ENCODE data around the gene BPIFB3. TPM values are rescaled to one million over a fixed set of nuclear protein-coding genes. Genes with fewer than 3 reads are reported as not detected.

The BPIFB3 gene, protein sequence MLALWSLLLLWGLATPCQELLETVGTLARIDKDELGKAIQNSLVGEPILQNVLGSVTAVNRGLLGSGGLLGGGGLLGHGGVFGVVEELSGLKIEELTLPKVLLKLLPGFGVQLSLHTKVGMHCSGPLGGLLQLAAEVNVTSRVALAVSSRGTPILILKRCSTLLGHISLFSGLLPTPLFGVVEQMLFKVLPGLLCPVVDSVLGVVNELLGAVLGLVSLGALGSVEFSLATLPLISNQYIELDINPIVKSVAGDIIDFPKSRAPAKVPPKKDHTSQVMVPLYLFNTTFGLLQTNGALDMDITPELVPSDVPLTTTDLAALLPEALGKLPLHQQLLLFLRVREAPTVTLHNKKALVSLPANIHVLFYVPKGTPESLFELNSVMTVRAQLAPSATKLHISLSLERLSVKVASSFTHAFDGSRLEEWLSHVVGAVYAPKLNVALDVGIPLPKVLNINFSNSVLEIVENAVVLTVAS
- total RNA-seq, result not detected in 2 replicates

GRCh38 chr20:33053291-33054106 is at the start of gene BPIFB3:
Gene BPIFB3, plus strand, starts transcription at chr20:33053903. Its CDS starts 1,533 bp downstream, at chr20:33055436.

GRCh38 chr20:33004141-33004751 is 49.5 kb upstream of the BPIFB3 start, which contains the start of gene SUN5:
Gene SUN5, minus strand, starts transcription at chr20:33004433. Its CDS starts 93 bp downstream, at chr20:33004340.

GRCh38 chr20:33007376-33008335 is 46.0 kb upstream of the BPIFB3 start, which contains the start of gene BPIFB2:
Gene BPIFB2, plus strand, starts transcription at chr20:33007704. Its CDS starts 871 bp downstream, at chr20:33008575.

GRCh38 chr20:33031531-33031930 is 22.2 kb upstream of the BPIFB3 start, which contains the start of gene BPIFB6:
Gene BPIFB6, plus strand, starts transcription at chr20:33031648. Its CDS starts 0 bp downstream, at chr20:33031648.

GRCh38 chr20:33079259-33079658 is 25.6 kb downstream of the BPIFB3 start, which contains the start of gene BPIFB4:
Gene BPIFB4, plus strand, starts transcription at chr20:33079643. Its CDS starts 1,884 bp downstream, at chr20:33081527.

Other genes starting within 250 kb of the BPIFB3 start
- 77.8 and 80.2 TPM in 2 replicates for gene MAPRE1, start 233.9 kb upstream of the BPIFB3 start, total RNA-seq
- not detected in 2 replicates for gene EFCAB8, start 195.0 kb upstream of the BPIFB3 start, total RNA-seq
- not detected in 2 replicates for gene SUN5, start 49.5 kb upstream of the BPIFB3 start, total RNA-seq
- not detected in 2 replicates for gene BPIFB2, start 46.2 kb upstream of the BPIFB3 start, total RNA-seq
- not detected in 2 replicates for gene BPIFB6, start 22.3 kb upstream of the BPIFB3 start, total RNA-seq
- gene BPIFB4, start 25.7 kb downstream of the BPIFB3 start, total RNA-seq, result not detected in 2 replicates
- not detected in 2 replicates for gene BPIFA2, start 114.3 kb downstream of the BPIFB3 start, total RNA-seq
- gene BPIFA3, start 163.4 kb downstream of the BPIFB3 start, total RNA-seq, result not detected in 2 replicates
- gene BPIFA1, start 182.1 kb downstream of the BPIFB3 start, total RNA-seq, result 0.35 and 0.42 TPM in 2 replicates
- gene BPIFB1, start 229.3 kb downstream of the BPIFB3 start, total RNA-seq, result not detected in 2 replicates

Data from airway epithelial cell (primary cell).